AG04449 (cell line): ENCODE measurements around the gene CNOT4.

Experiments
- CTCF ChIA-PET: fragments of 350-600 bp; formaldehyde crosslinking; extraction: SDS; loops from one replicate; lab custom pipeline; 2021; ENCODE audit warnings: antibody characterized with exemption; lab: Yijun Ruan, JAX
- POLR2A ChIA-PET: fragments of 400-600, 350-600 bp; formaldehyde crosslinking; extraction: SDS; loops from one replicate; lab custom pipeline; 2020; ENCODE audit warnings: antibody characterized with exemption, inconsistent platforms; lab: Yijun Ruan, JAX
- DNase-seq: peaks from one replicate; pipeline ENCODE4 v3.0.0-alpha.2; 2010; ENCODE audit warnings: low read depth, low spot score
- H3K4me3 ChIP-seq: 2 replicates; pipeline ENCODE4 v1.5.1; 2011; ENCODE audit warnings: low read depth, mild to moderate bottlenecking, control low read depth, low read length
- CTCF ChIP-seq: IDR thresholded peaks from one replicate; pipeline ENCODE4 v1.5.1; 2011; ENCODE audit warnings: mild to moderate bottlenecking, moderate library complexity, low read length, control low read depth, inconsistent platforms; ENCODE audit not compliant: insufficient read depth; ENCODE audit errors: missing control alignments

The CNOT4 gene

DNA sequence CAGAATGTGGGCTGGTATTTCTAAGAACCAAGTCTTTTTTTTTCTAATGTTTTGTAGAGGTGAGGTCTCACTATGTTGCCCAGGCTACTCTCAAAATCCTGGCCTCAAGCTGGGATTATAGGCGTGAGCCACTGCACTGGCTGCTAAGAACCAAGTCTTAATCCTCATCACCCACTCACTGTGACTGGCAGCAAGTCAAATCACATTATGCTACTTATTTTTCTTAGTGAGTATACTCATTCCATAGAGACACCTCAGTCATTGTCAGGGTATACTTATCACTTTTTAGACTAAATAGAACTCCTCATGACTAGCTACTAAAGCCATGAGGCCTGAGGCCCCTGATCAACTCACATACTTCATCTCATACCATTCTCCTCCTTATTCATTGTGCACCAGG is 160.2 kb downstream of the CNOT4 start:
- ChIA-PET POLR2A (no interaction called here), CTCF (no interaction called here)
- no peak overlapping the region for H3K4me3 ChIP-seq
- DNase-seq: peak; percentile 31
- TF ChIP-seq CTCF: no peak

DNA sequence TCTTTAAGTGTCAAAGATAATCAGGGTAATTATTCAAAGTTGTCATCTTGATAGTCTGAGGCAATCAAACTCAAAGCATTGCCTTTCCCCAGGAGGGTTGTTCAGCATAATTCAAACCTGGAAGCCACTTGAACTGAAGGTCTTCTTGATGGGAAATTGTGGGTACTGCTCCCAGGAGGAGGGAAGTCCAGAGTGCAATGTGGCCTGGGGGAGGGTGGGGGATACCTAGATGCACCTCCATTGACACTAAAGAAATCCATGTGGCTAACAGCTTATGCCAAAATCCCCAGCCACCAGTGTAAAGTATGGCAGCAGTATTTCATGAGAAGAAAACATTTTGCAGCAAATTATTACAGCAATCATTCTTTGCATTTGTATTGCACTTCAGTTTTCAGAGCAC is 161.4 kb downstream of the CNOT4 start:
- DNase-seq: no peak
- CTCF ChIA-PET: no interaction called here
- no peak for TF ChIP-seq CTCF

DNA sequence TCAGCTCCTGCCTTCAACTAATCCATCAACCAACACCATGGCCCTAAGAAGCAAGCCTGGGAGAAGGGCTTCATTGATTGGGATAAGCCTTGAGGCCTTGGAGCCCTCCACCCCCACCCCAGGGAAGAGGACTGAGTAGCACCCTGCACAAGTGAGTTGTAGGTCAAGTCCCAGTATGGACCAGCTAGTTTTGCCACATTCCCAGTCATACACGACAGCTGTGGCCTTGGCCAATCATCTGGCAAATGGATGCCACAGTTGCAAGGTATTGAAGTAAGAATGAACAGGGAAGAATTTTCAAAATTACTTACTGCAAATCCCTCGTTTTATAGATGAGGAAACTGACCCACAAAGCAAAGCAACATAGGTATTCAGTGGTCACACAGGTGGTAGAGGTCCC is 166.5 kb downstream of the CNOT4 start:
- ChIA-PET POLR2A (no interaction called here), CTCF (no interaction called here)
- DNase-seq: no peak
- no peak for TF ChIP-seq CTCF
- H3K4me3 ChIP-seq: no peak overlapping the region

More for the DNA sequence above, 161.4 kb downstream of the CNOT4 start:
- POLR2A ChIA-PET: no interaction called here
- H3K4me3 ChIP-seq: no peak overlapping the region

DNA sequence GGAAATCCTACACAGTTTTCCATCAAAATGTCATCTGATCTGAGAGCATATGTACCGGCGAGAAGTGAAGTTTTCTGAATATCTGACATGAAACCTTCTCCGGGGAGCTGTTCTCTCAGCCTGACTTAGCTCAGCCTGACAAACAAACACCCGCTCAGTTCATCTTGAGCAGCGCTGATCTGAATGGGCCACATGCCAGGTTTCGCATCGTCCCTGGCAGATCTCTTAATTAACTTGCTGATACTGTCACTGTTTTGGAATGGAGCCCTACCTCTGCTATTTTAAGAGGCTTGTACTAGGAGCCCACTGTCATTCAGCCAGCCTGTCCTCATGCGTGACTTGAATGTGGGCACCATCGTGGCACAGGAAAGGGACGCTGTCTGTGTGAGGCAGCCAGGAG is 167.0 kb downstream of the CNOT4 start:
- no peak overlapping the region for H3K4me3 ChIP-seq
- TF ChIP-seq CTCF: no peak
- ChIA-PET CTCF (no interaction called here), POLR2A (no interaction called here)
- DNase-seq: no peak

GRCh38 chr7:135341049-135341448 is 168.9 kb downstream of the CNOT4 start:
- POLR2A ChIA-PET: no interaction called here
- CTCF ChIA-PET: interaction anchor here (1.4 kb wide), 1 partner anchor 65 kb away, joined by 3 read pairs; no protein-coding TSS in a partner anchor
- DNase-seq: no peak
- TF ChIP-seq CTCF: no peak
- no peak overlapping the region for H3K4me3 ChIP-seq

DNA sequence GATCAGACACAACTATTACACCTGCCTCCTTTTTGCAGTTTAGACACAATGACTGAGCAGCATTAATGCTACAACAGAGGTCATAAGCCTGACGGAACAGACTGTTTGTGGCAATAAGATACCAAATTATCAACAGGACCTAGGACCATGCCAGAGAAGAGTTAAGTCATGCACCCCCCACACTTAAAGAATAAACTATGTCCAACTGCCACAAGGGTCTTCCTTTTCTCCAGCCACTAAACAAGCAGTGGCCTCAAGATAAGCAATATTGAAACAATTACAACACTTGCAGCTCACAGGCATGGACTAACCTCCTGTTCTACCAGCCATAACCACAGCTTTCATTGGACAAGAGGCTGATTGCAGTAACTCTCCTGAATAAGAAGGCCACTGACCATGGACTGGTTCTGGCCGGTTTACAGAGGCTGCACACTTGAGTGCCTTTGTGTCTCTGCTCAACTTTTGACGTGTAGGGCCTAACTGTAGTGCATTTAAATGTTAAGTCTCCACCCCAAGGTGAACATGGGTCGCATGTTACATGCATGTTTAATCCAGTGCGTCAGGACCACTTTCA is 171.8 kb downstream of the CNOT4 start:
- CTCF ChIA-PET: no interaction called here
- no peak overlapping the region for H3K4me3 ChIP-seq
- TF ChIP-seq CTCF: no peak
- POLR2A ChIA-PET: no interaction called here
- DNase-seq: no peak
